ENCODE results near the gene ODR4.
"Not testable (repeated sequence)": the region's sequence is repeated elsewhere in the genome, so short reads cannot be mapped to it uniquely, and the experiment has no call there.

DNA sequence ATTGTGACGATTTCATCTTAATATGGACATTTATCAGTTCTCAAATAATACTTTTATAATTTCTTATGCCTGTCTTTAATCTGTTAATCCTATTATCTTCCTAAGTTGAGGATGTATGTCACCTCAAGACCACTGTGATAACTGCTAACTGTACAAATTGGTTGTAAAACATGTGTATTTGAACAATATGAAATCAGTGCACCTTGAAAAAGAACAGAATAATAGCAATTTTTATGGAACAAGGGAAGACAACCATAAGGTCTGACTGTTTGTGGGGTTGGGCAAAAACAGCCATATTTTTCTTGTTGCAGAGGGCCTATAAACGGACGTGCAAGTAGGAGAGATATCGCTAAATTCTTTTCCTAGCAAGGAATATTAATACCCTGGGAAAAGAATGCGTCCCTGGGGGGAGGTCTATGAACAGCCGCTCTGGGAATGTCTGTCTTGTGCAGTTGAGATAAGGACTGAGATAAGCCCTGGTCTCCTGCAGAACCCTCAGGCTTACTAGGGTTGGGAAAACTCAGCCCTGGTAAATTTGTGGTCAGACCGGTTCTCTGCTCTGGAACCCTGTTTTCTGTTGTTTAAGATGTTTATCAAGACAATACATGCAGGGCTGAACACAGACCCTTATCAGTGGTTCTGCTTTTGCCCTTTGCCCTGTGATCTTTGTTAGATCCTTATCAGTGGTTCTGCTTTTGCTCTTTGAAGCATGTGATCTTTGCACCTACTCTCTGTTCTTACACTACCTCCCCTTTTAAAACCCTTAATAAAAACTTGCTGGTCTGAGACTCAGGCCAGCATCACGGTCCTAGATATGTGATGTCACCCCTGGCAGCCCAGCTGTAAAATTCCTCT is 27.6 kb upstream of the ODR4 start:
- not testable (repeated sequence) for TF ChIP-seq POLR2A, CTCF (IDR thresholded peaks at IDR 0.05)
